Type B pancreatic cell (in vitro differentiated cells): ENCODE results near the gene PLPP3. TPM values are rescaled to one million over a fixed set of nuclear protein-coding genes. Genes with fewer than 3 reads are reported as not detected.

Source experiments
- DNase-seq: peaks from one replicate; pipeline ENCODE4 v3.0.0; 2021; ENCODE audit warnings: mixed read lengths; ENCODE audit not compliant: unreplicated experiment; ENCODE audit errors: extremely low spot score
- H3K27ac Mint-ChIP-seq: 2 replicates; pipeline ENCODE4 v1.8.0; 2021; ENCODE audit warnings: mild to moderate bottlenecking, mixed read lengths
- H3K27me3 Mint-ChIP-seq: 2 replicates; pipeline ENCODE4 v1.8.0; 2021; ENCODE audit warnings: mixed read lengths
- H3K36me3 Mint-ChIP-seq: 2 replicates; pipeline ENCODE4 v1.8.0; 2021; ENCODE audit warnings: mixed read lengths
- H3K4me1 Mint-ChIP-seq: one replicate; pipeline ENCODE4 v1.8.0; 2021; ENCODE audit warnings: mixed read lengths; ENCODE audit not compliant: unreplicated experiment
- H3K4me3 Mint-ChIP-seq: 2 replicates; pipeline ENCODE4 v1.8.0; 2021; ENCODE audit warnings: mild to moderate bottlenecking, mixed read lengths
- H3K9me3 Mint-ChIP-seq: 2 replicates; pipeline ENCODE4 v1.8.0; 2021; ENCODE audit warnings: mixed read lengths
- total RNA-seq: library from RNA; stranded (reverse); gene quantifications from 2 replicates; pipeline ENCODE4 v1.2.1, GENCODE V29; 2021; ENCODE audit warnings: low replicate concordance
- TF ChIP-seq, protein P1 (sequence below): fragments of 200-600 bp; sonication (generic); conservative IDR thresholded peaks from 2 replicates; pipeline ENCODE4 v1.5.0; 2021; ENCODE audit warnings: antibody characterized with exemption, mild to moderate bottlenecking

PLPP3 gene
- total RNA-seq, 1 donor from 2014 or later: 79.0 TPM

DNA sequence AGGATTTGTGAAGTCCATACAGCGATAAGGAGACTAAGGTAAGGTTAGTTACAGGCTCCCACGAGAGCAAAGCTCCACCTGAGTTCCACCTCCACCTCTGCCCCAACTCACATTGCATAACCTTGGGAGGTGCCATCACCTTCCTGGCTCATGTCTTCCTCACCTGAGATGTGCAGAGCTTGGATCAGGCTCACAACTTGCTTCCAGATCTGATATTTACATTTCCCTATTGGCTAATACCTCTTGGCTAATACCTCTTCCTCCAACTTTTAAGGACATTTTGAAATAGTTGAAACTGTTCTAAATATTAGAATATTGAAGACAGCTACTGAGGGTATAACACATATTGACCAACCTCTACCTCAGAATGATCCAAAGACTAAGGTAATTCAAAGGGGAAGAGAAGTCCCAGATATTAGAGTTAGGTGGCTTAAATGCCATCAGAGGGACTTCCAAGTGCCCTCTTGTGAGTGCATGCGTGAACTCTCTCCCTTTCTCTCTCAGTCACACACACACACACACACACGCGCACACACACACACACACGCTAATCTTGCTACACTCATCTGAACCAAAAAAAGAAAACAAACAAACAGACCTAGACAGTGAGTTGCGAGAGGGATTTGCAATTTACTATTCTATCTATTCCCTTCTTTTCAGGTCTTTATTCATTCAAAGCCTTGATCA is 134.3 kb downstream of the PLPP3 start:
- Mint-ChIP-seq H3K27ac (no peak overlapping the region), H3K27me3 (no peaks in the 10 kb centered on the region), H3K4me1 (peaks cover 24% of the 10 kb centered on the region), H3K9me3 (no peaks in the 10 kb centered on the region), H3K36me3 (no peaks in the 10 kb centered on the region), H3K4me3 (no peak overlapping the region)
- DNase-seq: no peak
- TF ChIP-seq, protein P1, sequence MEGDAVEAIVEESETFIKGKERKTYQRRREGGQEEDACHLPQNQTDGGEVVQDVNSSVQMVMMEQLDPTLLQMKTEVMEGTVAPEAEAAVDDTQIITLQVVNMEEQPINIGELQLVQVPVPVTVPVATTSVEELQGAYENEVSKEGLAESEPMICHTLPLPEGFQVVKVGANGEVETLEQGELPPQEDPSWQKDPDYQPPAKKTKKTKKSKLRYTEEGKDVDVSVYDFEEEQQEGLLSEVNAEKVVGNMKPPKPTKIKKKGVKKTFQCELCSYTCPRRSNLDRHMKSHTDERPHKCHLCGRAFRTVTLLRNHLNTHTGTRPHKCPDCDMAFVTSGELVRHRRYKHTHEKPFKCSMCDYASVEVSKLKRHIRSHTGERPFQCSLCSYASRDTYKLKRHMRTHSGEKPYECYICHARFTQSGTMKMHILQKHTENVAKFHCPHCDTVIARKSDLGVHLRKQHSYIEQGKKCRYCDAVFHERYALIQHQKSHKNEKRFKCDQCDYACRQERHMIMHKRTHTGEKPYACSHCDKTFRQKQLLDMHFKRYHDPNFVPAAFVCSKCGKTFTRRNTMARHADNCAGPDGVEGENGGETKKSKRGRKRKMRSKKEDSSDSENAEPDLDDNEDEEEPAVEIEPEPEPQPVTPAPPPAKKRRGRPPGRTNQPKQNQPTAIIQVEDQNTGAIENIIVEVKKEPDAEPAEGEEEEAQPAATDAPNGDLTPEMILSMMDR: no peak

Other genes with a start within 250 kb of the PLPP3 start
- 6.4 TPM in 2 replicates for gene PRKAA2, start 65.8 kb upstream of the PLPP3 start, total RNA-seq
- 0.76 and 1.3 TPM in 2 replicates for gene FYB2, start 239.8 kb upstream of the PLPP3 start, total RNA-seq